Stimulated activated CD4-positive, alpha-beta T cell treated with anti-CD3 and anti-CD28 coated beads, Interleukin-1b, Interleukin-23, amount 100 ng/mL, for 48 hours (primary cell): ENCODE data around the gene C5orf47.

Source experiments
- DNase-seq: peaks from one replicate; pipeline ENCODE4 v3.0.0-alpha.2; 2020

Gene C5orf47

GRCh38 chr5:173970878-173971650 lies 17.9 kb upstream of the C5orf47 start:
- DNase-seq, result no peak

GRCh38 chr5:173971681-173972345 lies 17.2 kb upstream of the C5orf47 start:
- no peak for DNase-seq

GRCh38 chr5:173972607-173972924 lies 16.4 kb upstream of the C5orf47 start:
- DNase-seq, result no peak

- peak; percentile 79 for DNase-seq
Observed at GRCh38 chr5:173972925-173973615, 15.9 kb upstream of the C5orf47 start.

GRCh38 chr5:173973616-173973969 lies 15.4 kb upstream of the C5orf47 start:
- DNase-seq, result no peak

- DNase-seq, result no peak
Observed at GRCh38 chr5:173974688-173975239, 14.2 kb upstream of the C5orf47 start.

- no peak for DNase-seq
Observed at GRCh38 chr5:173981185-173981761, 7.7 kb upstream of the C5orf47 start.

GRCh38 chr5:173984218-173984617 lies 4.8 kb upstream of the C5orf47 start:
- no peak for DNase-seq

GRCh38 chr5:173989432-173990082 lies 587 bp downstream of the C5orf47 start:
- DNase-seq, result no peak

GRCh38 chr5:173997331-173997730 lies 8.4 kb downstream of the C5orf47 start:
- no peak for DNase-seq

- DNase-seq, result no peak
Observed at GRCh38 chr5:173998531-173998930, 9.6 kb downstream of the C5orf47 start.

- no peak for DNase-seq
Observed at GRCh38 chr5:174000076-174000475, 11.1 kb downstream of the C5orf47 start.

- DNase-seq, result peak; percentile 10
Observed at GRCh38 chr5:174003795-174004194, 14.8 kb downstream of the C5orf47 start.

GRCh38 chr5:174008922-174009321 lies 20.0 kb downstream of the C5orf47 start:
- DNase-seq, result no peak

GRCh38 chr5:174010365-174010764 lies 21.4 kb downstream of the C5orf47 start:
- no peak for DNase-seq

GRCh38 chr5:174011441-174011840 lies 22.5 kb downstream of the C5orf47 start:
- DNase-seq, result no peak

- peak; percentile 7 for DNase-seq
Observed at GRCh38 chr5:174020069-174020927, 31.3 kb downstream of the C5orf47 start.

GRCh38 chr5:174020928-174021304 lies 31.9 kb downstream of the C5orf47 start:
- DNase-seq, result no peak

GRCh38 chr5:174022384-174023095 lies 33.6 kb downstream of the C5orf47 start:
- DNase-seq, result no peak

- DNase-seq, result no peak
Observed at GRCh38 chr5:174030286-174030685, 41.3 kb downstream of the C5orf47 start.
